Keratinocyte (primary cell): ENCODE results near the gene POLD2. TPM values are rescaled to one million over a fixed set of nuclear protein-coding genes. Genes with fewer than 3 reads are reported as not detected.

ENCODE experiments used
- DNase-seq: peaks from one replicate; pipeline ENCODE4 v3.0.0-alpha.2; 2011; ENCODE audit warnings: low read depth, missing footprints, low spot score
- FAIRE-seq: peaks from 2 replicates; lab custom pipeline; 2011; peaks lifted over from hg19 to GRCh38; lab: Jason Lieb, UNC
- H2AFZ ChIP-seq: 2 replicates; pipeline ENCODE4 v1.6.0; 2012; ENCODE audit warnings: low read length, control low read depth, inconsistent platforms; ENCODE audit not compliant: control insufficient read depth
- H3K27ac ChIP-seq: 2 replicates; pipeline ENCODE4 v1.5.1; 2011; ENCODE audit warnings: low read length; ENCODE audit not compliant: control insufficient read depth, insufficient read depth
- H3K27me3 ChIP-seq: 3 replicates; pipeline ENCODE4 v1.6.0; 2011; ENCODE audit warnings: low read length; ENCODE audit not compliant: control insufficient read depth, insufficient read depth; ENCODE audit errors: extremely low read depth
- H3K36me3 ChIP-seq, 2 experiments: 2 replicates in 1 of 2; 3 replicates in 1 of 2; pipeline ENCODE4 v1.5.1; 2011; ENCODE audit warnings: low read length in 2 of 2, mild to moderate bottlenecking in 1 of 2; ENCODE audit not compliant: control insufficient read depth in 2 of 2, insufficient read depth in 2 of 2; ENCODE audit errors: extremely low read depth in 1 of 2
- H3K4me1 ChIP-seq: 3 replicates; pipeline ENCODE4 v1.5.1; 2011; ENCODE audit warnings: low read length; ENCODE audit not compliant: control insufficient read depth, insufficient read depth; ENCODE audit errors: extremely low read depth
- H3K4me2 ChIP-seq: 3 replicates; pipeline ENCODE4 v1.6.0; 2011; ENCODE audit warnings: low read depth, low read length; ENCODE audit not compliant: control insufficient read depth, insufficient read depth; ENCODE audit errors: extremely low read depth
- H3K4me3 ChIP-seq, 3 experiments: fragments of 200-600 bp in 1 of 3; sonication (generic) in 1 of 3; 2 replicates in 2 of 3; 3 replicates in 1 of 3; pipeline ENCODE4 v1.5.1; 2011 to 2016; ENCODE audit warnings: low read length in 3 of 3, mild to moderate bottlenecking in 3 of 3, control low read depth in 2 of 3, inconsistent platforms in 1 of 3, low read depth in 1 of 3, mixed read lengths in 1 of 3, mixed run types in 1 of 3, moderate library complexity in 1 of 3; ENCODE audit not compliant: control insufficient read depth in 2 of 3, insufficient read depth in 2 of 3; ENCODE audit errors: extremely low read depth in 1 of 3
- H3K79me2 ChIP-seq: 2 replicates; pipeline ENCODE4 v1.6.0; 2012; ENCODE audit warnings: low read length; ENCODE audit not compliant: control insufficient read depth, insufficient read depth
- H3K9ac ChIP-seq: 3 replicates; pipeline ENCODE4 v1.6.0; 2011; ENCODE audit warnings: low read length; ENCODE audit not compliant: control insufficient read depth, insufficient read depth; ENCODE audit errors: extremely low read depth
- H3K9me1 ChIP-seq: 3 replicates; pipeline ENCODE4 v1.6.0; 2011; ENCODE audit warnings: low read length; ENCODE audit not compliant: control insufficient read depth, insufficient read depth; ENCODE audit errors: extremely low read depth
- H3K9me3 ChIP-seq: 2 replicates; pipeline ENCODE4 v1.5.1; 2012; ENCODE audit warnings: low read depth, low read length; ENCODE audit not compliant: control insufficient read depth
- H4K20me1 ChIP-seq: 3 replicates; pipeline ENCODE4 v1.6.0; 2011; ENCODE audit warnings: low read length; ENCODE audit not compliant: control insufficient read depth, insufficient read depth; ENCODE audit errors: extremely low read depth
- CTCF ChIP-seq, 3 experiments: IDR thresholded peaks in 1 of 3; conservative IDR thresholded peaks in 1 of 3; optimal IDR thresholded peaks in 1 of 3; 2 replicates in 2 of 3; 3 replicates in 1 of 3; pipeline versions ENCODE3 to v1.5.1; 2011; ENCODE audit warnings: low read length in 3 of 3, mild to moderate bottlenecking in 3 of 3, moderate library complexity in 2 of 3, control low read depth in 1 of 3, inconsistent platforms in 1 of 3; ENCODE audit not compliant: insufficient read depth in 2 of 3; ENCODE audit errors: extremely low read depth in 1 of 3
- EZH2 ChIP-seq: IDR thresholded peaks from one replicate; pipeline ENCODE4 v1.6.1; 2012; ENCODE audit warnings: inconsistent platforms, mild to moderate bottlenecking, low read length, moderate library complexity
- dilution Hi-C: fragments of 300-500 bp; cut with MboI; formaldehyde crosslinking; loops from one replicate; pipeline ENCODE4 v1.7.0; 2020; ENCODE audit warnings: low sequenced_read_pairs; ENCODE audit not compliant: extremely low pct_ligation_motif_present
- polyA plus RNA-seq, 5 experiments: library from polyadenylated mRNA; depleted of rRNA in 3 of 5; stranded (reverse) in 3 of 5; stranded (forward) in 1 of 5; unstranded in 1 of 5; fragments of >200 nt; gene quantifications; 1 replicate in 1 of 5; 2 replicates in 3 of 5; 3 replicates in 1 of 5; pipeline versions ENCODE4 v1.2.1 to v1.2.3, GENCODE V29; 2011 to 2012; ENCODE audit warnings: missing spikeins in 2 of 5, low read depth in 1 of 5, low replicate concordance in 1 of 5

POLD2 gene
- polyA plus RNA-seq, 1 donor (not counting 4 experiments of a cell fraction or from before 2014, with no cell fraction given): 158 TPM

- dilution Hi-C loops: no loop called here
- no peak overlapping the region for H3K9ac ChIP-seq
Measured at GRCh38 chr7:44067064-44067951, 56.0 kb downstream of the POLD2 start.

GRCh38 chr7:44066494-44067063 is 56.8 kb downstream of the POLD2 start:
- no peak for FAIRE-seq

More at GRCh38 chr7:44067064-44067951, 56.0 kb downstream of the POLD2 start:
- Histone ChIP-seq H3K4me3 (no peak overlapping the region), H3K4me1 (peaks cover 19% of the 10 kb centered on the region), H2AFZ (no peak overlapping the region), H3K9me3 (no peaks in the 10 kb centered on the region), H3K79me2 (no peaks in the 10 kb centered on the region), H3K27me3 (no peaks in the 10 kb centered on the region), H4K20me1 (no peaks in the 10 kb centered on the region), H3K27ac (no peak overlapping the region), H3K9me1 (no peaks in the 10 kb centered on the region), H3K4me2 (no peak overlapping the region), H3K36me3 (peaks cover under 1 to 3% of the 10 kb centered on the region in 2 experiments)
- TF ChIP-seq EZH2: no peak
- TF ChIP-seq CTCF (optimal IDR thresholded peaks at IDR 0.05 in 1 of 3, IDR thresholded peaks at IDR 0.05 in 1 of 3, conservative IDR thresholded peaks at IDR 0.05 in 1 of 3; ENCODE audit: extremely low read depth in 1 of 3, insufficient read depth in 2 of 3, low read length in 3 of 3): no peak
- DNase-seq: no peak
- no peak for FAIRE-seq

More at GRCh38 chr7:44066494-44067063, 56.8 kb downstream of the POLD2 start:
- dilution Hi-C loops: no loop called here
- no peak for DNase-seq
- H3K36me3 ChIP-seq: peaks cover 8% of the 10 kb centered on the region in 2 experiments
- H2AFZ ChIP-seq: no peak overlapping the region
- H3K9me3 ChIP-seq: no peaks in the 10 kb centered on the region
- TF ChIP-seq EZH2 (no peak), CTCF (optimal IDR thresholded peaks at IDR 0.05 in 1 of 3, IDR thresholded peaks at IDR 0.05 in 1 of 3, conservative IDR thresholded peaks at IDR 0.05 in 1 of 3; ENCODE audit: extremely low read depth in 1 of 3, insufficient read depth in 2 of 3, low read length in 3 of 3) (no peak)
- H3K4me3 ChIP-seq: no peak overlapping the region
- H3K27ac ChIP-seq: no peak overlapping the region
- no peaks in the 10 kb centered on the region for H4K20me1 ChIP-seq
- H3K9me1 ChIP-seq: no peaks in the 10 kb centered on the region
- no peak overlapping the region for H3K4me2 ChIP-seq
- H3K9ac ChIP-seq: no peak overlapping the region
- no peaks in the 10 kb centered on the region for H3K27me3 ChIP-seq
- no peaks in the 10 kb centered on the region for H3K79me2 ChIP-seq
- H3K4me1 ChIP-seq: peaks cover 11% of the 10 kb centered on the region
